NT2/D1 (cell line): ENCODE measurements around the gene FBL.
A peak's percentile ranks its signal among the peaks of the same experiment; 100 is the strongest.

Experiments used
- DNase-seq: peaks from one replicate; pipeline ENCODE4 v3.0.0-alpha.2; 2011; ENCODE audit warnings: low read depth, low spot score
- H3K27me3 ChIP-seq: 2 replicates; pipeline ENCODE4 v1.6.0; 2011; ENCODE audit warnings: mild to moderate bottlenecking; ENCODE audit not compliant: insufficient read length, insufficient read depth
- H3K36me3 ChIP-seq: 2 replicates; pipeline ENCODE4 v1.6.1; 2011; ENCODE audit warnings: mild to moderate bottlenecking, low read length, mixed read lengths; ENCODE audit not compliant: insufficient read depth, insufficient read length
- H3K4me1 ChIP-seq: 2 replicates; pipeline ENCODE4 v1.5.1; 2011; ENCODE audit not compliant: insufficient read depth, insufficient read length
- H3K4me3 ChIP-seq: 2 replicates; pipeline ENCODE4 v1.5.1; 2011; ENCODE audit warnings: low read depth; ENCODE audit not compliant: insufficient read length
- H3K9ac ChIP-seq: 2 replicates; pipeline ENCODE4 v1.6.0; 2011; ENCODE audit warnings: low read depth; ENCODE audit not compliant: insufficient read length
- H3K9me3 ChIP-seq: 2 replicates; pipeline ENCODE4 v1.5.1; 2011; ENCODE audit warnings: mild to moderate bottlenecking, low read length; ENCODE audit not compliant: insufficient read depth
- SUZ12 ChIP-seq: IDR thresholded peaks from 2 replicates; pipeline ENCODE4 v1.6.1; 2011; ENCODE audit not compliant: insufficient read length, insufficient read depth; ENCODE audit errors: extremely low read depth
- YY1 ChIP-seq: IDR thresholded peaks from 2 replicates; pipeline ENCODE4 v1.6.1; 2011; ENCODE audit not compliant: insufficient read length, insufficient read depth
- ZNF274 ChIP-seq: IDR thresholded peaks from 2 replicates; pipeline ENCODE4 v1.6.1; 2011; ENCODE audit warnings: mild to moderate bottlenecking, low read depth, low read length

FBL gene

GRCh38 chr19:39839678-39840327 is 6.4 kb downstream of the FBL start:
- Histone ChIP-seq H3K36me3 (peaks cover 64% of the 10 kb centered on the region), H3K9me3 (no peaks in the 10 kb centered on the region), H3K4me3 (no peak overlapping the region), H3K4me1 (no peaks in the 10 kb centered on the region), H3K27me3 (no peaks in the 10 kb centered on the region), H3K9ac (no peak overlapping the region)
- DNase-seq = no peak
- TF ChIP-seq SUZ12 (no peak), YY1 (no peak), ZNF274 (no peak)

- H3K36me3 ChIP-seq = peaks cover 71% of the 10 kb centered on the region
- DNase-seq = no peak
- H3K4me3 ChIP-seq = no peak overlapping the region
- H3K27me3 ChIP-seq = no peaks in the 10 kb centered on the region
- TF ChIP-seq ZNF274 (no peak), YY1 (no peak), SUZ12 (no peak)
- H3K9me3 ChIP-seq = no peaks in the 10 kb centered on the region
- H3K4me1 ChIP-seq = no peaks in the 10 kb centered on the region
- H3K9ac ChIP-seq = no peak overlapping the region
These were observed 7.6 kb downstream of the FBL start for GRCh38 chr19:39838569-39838968.

GRCh38 chr19:39837978-39838377 is 8.2 kb downstream of the FBL start:
- H3K4me3 ChIP-seq = no peak overlapping the region
- H3K9me3 ChIP-seq = no peaks in the 10 kb centered on the region
- no peaks in the 10 kb centered on the region for H3K27me3 ChIP-seq
- DNase-seq = no peak
- no peak overlapping the region for H3K9ac ChIP-seq
- no peaks in the 10 kb centered on the region for H3K4me1 ChIP-seq
- TF ChIP-seq YY1 = no peak
- no peak for TF ChIP-seq ZNF274
- TF ChIP-seq SUZ12 = no peak
- H3K36me3 ChIP-seq = peaks cover 68% of the 10 kb centered on the region

GRCh38 chr19:39834287-39834841 is 11.8 kb downstream of the FBL start:
- Histone ChIP-seq H3K4me1 (no peaks in the 10 kb centered on the region), H3K36me3 (peaks cover 80% of the 10 kb centered on the region), H3K27me3 (no peaks in the 10 kb centered on the region), H3K4me3 (peak overlapping the region; percentile 1), H3K9me3 (no peaks in the 10 kb centered on the region), H3K9ac (peak overlapping the region; percentile 5)
- no peak for DNase-seq
- TF ChIP-seq SUZ12 (no peak), YY1 (no peak), ZNF274 (no peak)

GRCh38 chr19:39833464-39834286 is 12.5 kb downstream of the FBL start, which contains the start of gene DYRK1B:
DYRK1B (minus strand) TSS chr19:39834162; CDS start chr19:39831867, 2,295 bp downstream.
- Histone ChIP-seq H3K36me3 (peaks cover 79% of the 10 kb centered on the region), H3K9ac (peak within 1 kb of the TSS; percentile 70), H3K4me1 (no peaks in the 10 kb centered on the region), H3K4me3 (peak within 1 kb of the TSS; percentile 59), H3K9me3 (no peaks in the 10 kb centered on the region), H3K27me3 (no peaks in the 10 kb centered on the region)
- DNase-seq = peak; percentile 91
- TF ChIP-seq ZNF274 (no peak), YY1 (peak; percentile 56)

GRCh38 chr19:39833160-39833463 is 13.1 kb downstream of the FBL start:
- Histone ChIP-seq H3K9ac (peak overlapping the region; percentile 21), H3K4me3 (peak overlapping the region; percentile 59), H3K27me3 (no peaks in the 10 kb centered on the region), H3K36me3 (peaks cover 78% of the 10 kb centered on the region), H3K4me1 (no peaks in the 10 kb centered on the region), H3K9me3 (no peaks in the 10 kb centered on the region)
- DNase-seq = no peak
- TF ChIP-seq YY1 (no peak), ZNF274 (no peak), SUZ12 (no peak)

- Histone ChIP-seq H3K4me3 (peak overlapping the region; percentile 59), H3K9me3 (no peaks in the 10 kb centered on the region), H3K9ac (peak overlapping the region; percentile 21), H3K36me3 (peaks cover 78% of the 10 kb centered on the region), H3K27me3 (no peaks in the 10 kb centered on the region), H3K4me1 (no peaks in the 10 kb centered on the region)
- DNase-seq = no peak
- TF ChIP-seq SUZ12 (no peak), YY1 (no peak), ZNF274 (no peak)
These were observed 13.7 kb downstream of the FBL start for GRCh38 chr19:39832341-39833083.
